ENCODE measurements around the gene GADD45GIP1.
"Not testable (repeated sequence)": the region's sequence is repeated elsewhere in the genome, so short reads cannot be mapped to it uniquely, and the experiment has no call there.

Gene GADD45GIP1

GRCh38 chr19:12982648-12983047 lies 25.6 kb upstream of the GADD45GIP1 start:
- H3K4me3 ChIP-seq (ENCODE audit: low read depth, low read length), result no peak overlapping the region
- TF ChIP-seq CTCF (IDR thresholded peaks at IDR 0.05; ENCODE audit: low read depth, low read length), result no peak
- no peak overlapping the region for H3K27ac ChIP-seq
- no peak for DNase-seq
- no peaks in the 10 kb centered on the region for H3K27me3 ChIP-seq (ENCODE audit: insufficient read depth, low read depth, severe bottlenecking)
- no peaks in the 10 kb centered on the region for H3K9me3 ChIP-seq (ENCODE audit: severe bottlenecking)
- H3K36me3 ChIP-seq, result no peaks in the 10 kb centered on the region

GRCh38 chr19:12979974-12980373 lies 23.0 kb upstream of the GADD45GIP1 start:
- TF ChIP-seq CTCF (IDR thresholded peaks at IDR 0.05; ENCODE audit: low read depth, low read length), result no peak
- H3K27ac ChIP-seq, result no peak overlapping the region
- no peaks in the 10 kb centered on the region for H3K9me3 ChIP-seq (ENCODE audit: severe bottlenecking)

GRCh38 chr19:12976109-12976508 lies 19.1 kb upstream of the GADD45GIP1 start:
- H3K4me3 ChIP-seq (ENCODE audit: low read depth, low read length); H3K36me3 ChIP-seq; H3K27me3 ChIP-seq (ENCODE audit: insufficient read depth, low read depth, severe bottlenecking); H3K27ac ChIP-seq; DNase-seq; H3K9me3 ChIP-seq (ENCODE audit: severe bottlenecking): not testable (repeated sequence)

More at GRCh38 chr19:12979974-12980373, 23.0 kb upstream of the GADD45GIP1 start:
- H3K27me3 ChIP-seq (ENCODE audit: insufficient read depth, low read depth, severe bottlenecking), result no peaks in the 10 kb centered on the region
- H3K4me3 ChIP-seq (ENCODE audit: low read depth, low read length), result no peak overlapping the region
- no peak for DNase-seq
- no peaks in the 10 kb centered on the region for H3K36me3 ChIP-seq

GRCh38 chr19:12975221-12975741 lies 18.3 kb upstream of the GADD45GIP1 start:
- no peak for TF ChIP-seq CTCF (IDR thresholded peaks at IDR 0.05; ENCODE audit: low read depth, low read length)
- no peak overlapping the region for H3K4me3 ChIP-seq (ENCODE audit: low read depth, low read length)
- no peaks in the 10 kb centered on the region for H3K27me3 ChIP-seq (ENCODE audit: insufficient read depth, low read depth, severe bottlenecking)
- H3K9me3 ChIP-seq (ENCODE audit: severe bottlenecking), result no peaks in the 10 kb centered on the region
- H3K36me3 ChIP-seq, result no peaks in the 10 kb centered on the region
- H3K27ac ChIP-seq, result no peak overlapping the region
- no peak for DNase-seq

GRCh38 chr19:12974301-12975220 lies 17.5 kb upstream of the GADD45GIP1 start:
- no peak for TF ChIP-seq CTCF (IDR thresholded peaks at IDR 0.05; ENCODE audit: low read depth, low read length)

GRCh38 chr19:12973236-12973635 lies 16.2 kb upstream of the GADD45GIP1 start:
- H3K36me3 ChIP-seq, result no peaks in the 10 kb centered on the region; the same call in 1 of the 2 replicates
- DNase-seq, result no peak
- no peaks in the 10 kb centered on the region for H3K9me3 ChIP-seq (ENCODE audit: severe bottlenecking)
- no peak overlapping the region for H3K27ac ChIP-seq
- no peak for TF ChIP-seq CTCF (IDR thresholded peaks at IDR 0.05; ENCODE audit: low read depth, low read length)
- H3K4me3 ChIP-seq (ENCODE audit: low read depth, low read length), result no peak overlapping the region
- H3K27me3 ChIP-seq (ENCODE audit: insufficient read depth, low read depth, severe bottlenecking), result no peaks in the 10 kb centered on the region

More at GRCh38 chr19:12974301-12975220, 17.5 kb upstream of the GADD45GIP1 start:
- Histone ChIP-seq H3K27me3 (ENCODE audit: insufficient read depth, low read depth, severe bottlenecking) (no peaks in the 10 kb centered on the region), H3K27ac (no peak overlapping the region; the same call in 1 of the 2 replicates), H3K4me3 (ENCODE audit: low read depth, low read length) (no peak overlapping the region), H3K9me3 (ENCODE audit: severe bottlenecking) (no peaks in the 10 kb centered on the region), H3K36me3 (no peaks in the 10 kb centered on the region; the same call in 1 of the 2 replicates)
- no peak for DNase-seq
